Body of pancreas (tissue), 4 donors: ENCODE results near the gene OR52K2.

Source experiments
- POLR2A ChIP-seq, 3 donors: fragments of 450-650 bp; IDR thresholded peaks; one replicate each; pipeline ENCODE4 v1.6.1; 2016; ENCODE audit warnings: antibody characterized with exemption in 3 of 3, mild to moderate bottlenecking in 2 of 3
- TF ChIP-seq, protein P1 (sequence below), 7 experiments: fragments of 450-650 bp in 4 of 7; fragments of 200-600 bp in 3 of 7; sonication (generic) in 3 of 7; IDR thresholded peaks; one replicate each; pipeline ENCODE4 v1.5.1; 2016 to 2019; ENCODE audit warnings: antibody characterized with exemption in 7 of 7

DNA sequence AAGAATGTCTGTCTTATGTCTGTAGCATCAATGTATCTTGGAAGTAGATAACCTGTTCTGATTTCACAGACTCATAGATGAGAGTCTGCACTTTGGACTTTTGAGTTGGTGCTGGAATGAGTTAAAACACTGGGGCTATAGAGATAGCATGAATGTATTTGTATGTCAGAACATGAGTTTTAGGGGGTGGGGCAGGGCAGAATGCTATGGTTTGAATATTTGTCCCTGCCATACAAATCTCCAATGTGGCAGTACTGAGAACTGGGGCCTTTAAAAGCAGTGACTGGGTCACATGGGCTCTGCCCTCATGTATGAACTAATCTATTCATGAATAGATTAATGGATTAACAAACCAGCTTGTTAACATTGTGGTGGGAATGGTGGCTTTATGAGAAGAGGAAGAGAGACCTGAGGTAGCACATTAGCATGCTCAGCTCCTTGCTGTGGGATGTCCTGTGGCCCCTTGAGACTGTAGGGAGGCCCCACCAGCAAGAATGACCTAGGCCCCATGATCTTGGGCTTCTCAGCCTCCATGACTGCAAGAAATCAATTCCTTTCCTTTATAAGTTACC lies 17.9 kb downstream of the OR52K2 start:
- TF ChIP-seq, protein P1, sequence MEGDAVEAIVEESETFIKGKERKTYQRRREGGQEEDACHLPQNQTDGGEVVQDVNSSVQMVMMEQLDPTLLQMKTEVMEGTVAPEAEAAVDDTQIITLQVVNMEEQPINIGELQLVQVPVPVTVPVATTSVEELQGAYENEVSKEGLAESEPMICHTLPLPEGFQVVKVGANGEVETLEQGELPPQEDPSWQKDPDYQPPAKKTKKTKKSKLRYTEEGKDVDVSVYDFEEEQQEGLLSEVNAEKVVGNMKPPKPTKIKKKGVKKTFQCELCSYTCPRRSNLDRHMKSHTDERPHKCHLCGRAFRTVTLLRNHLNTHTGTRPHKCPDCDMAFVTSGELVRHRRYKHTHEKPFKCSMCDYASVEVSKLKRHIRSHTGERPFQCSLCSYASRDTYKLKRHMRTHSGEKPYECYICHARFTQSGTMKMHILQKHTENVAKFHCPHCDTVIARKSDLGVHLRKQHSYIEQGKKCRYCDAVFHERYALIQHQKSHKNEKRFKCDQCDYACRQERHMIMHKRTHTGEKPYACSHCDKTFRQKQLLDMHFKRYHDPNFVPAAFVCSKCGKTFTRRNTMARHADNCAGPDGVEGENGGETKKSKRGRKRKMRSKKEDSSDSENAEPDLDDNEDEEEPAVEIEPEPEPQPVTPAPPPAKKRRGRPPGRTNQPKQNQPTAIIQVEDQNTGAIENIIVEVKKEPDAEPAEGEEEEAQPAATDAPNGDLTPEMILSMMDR (IDR thresholded peaks at IDR 0.05), result no peak
- no peak for TF ChIP-seq POLR2A (IDR thresholded peaks at IDR 0.05)
